Neuronal stem cell (in vitro differentiated cells): ENCODE results near the gene CHPF2.
A peak's percentile ranks its signal among the peaks of the same experiment; 100 is the strongest.

Experiments
- DNase-seq: peaks from one replicate; pipeline ENCODE4 v3.0.0-alpha.2; 2013; ENCODE audit warnings: low spot score
- H2AFZ ChIP-seq: one replicate; pipeline ENCODE4 v1.6.1; 2013; ENCODE audit warnings: mild to moderate bottlenecking, low read length, inconsistent platforms
- H2AK5ac ChIP-seq: 2 replicates; pipeline ENCODE4 v1.6.1; 2013; ENCODE audit warnings: low read depth, mild to moderate bottlenecking, inconsistent platforms, low read length, moderate library complexity, mixed read lengths
- H2BK120ac ChIP-seq: 2 replicates; pipeline ENCODE4 v1.6.1; 2013; ENCODE audit warnings: low read depth, mild to moderate bottlenecking, inconsistent platforms, low read length, moderate library complexity, mixed read lengths
- H2BK12ac ChIP-seq: one replicate; pipeline ENCODE4 v1.6.1; 2013; ENCODE audit warnings: low read length, inconsistent platforms
- H2BK15ac ChIP-seq: 2 replicates; pipeline ENCODE4 v1.6.1; 2013; ENCODE audit warnings: mild to moderate bottlenecking, low read length, inconsistent platforms, mixed read lengths
- H2BK5ac ChIP-seq: one replicate; pipeline ENCODE4 v1.6.1; 2013; ENCODE audit warnings: inconsistent platforms, mild to moderate bottlenecking, low read length, moderate library complexity
- H3K14ac ChIP-seq: one replicate; pipeline ENCODE4 v1.6.1; 2013; ENCODE audit warnings: low read length, inconsistent platforms
- H3K18ac ChIP-seq: 2 replicates; pipeline ENCODE4 v1.6.1; 2013; ENCODE audit warnings: low read length, inconsistent platforms
- H3K23ac ChIP-seq: 2 replicates; pipeline ENCODE4 v1.6.1; 2013; ENCODE audit warnings: low read depth, mild to moderate bottlenecking, mixed read lengths, low read length, inconsistent platforms; ENCODE audit not compliant: poor library complexity
- H3K27ac ChIP-seq: replicated peaks from 3 replicates; pipeline ENCODE4 v1.5.1; 2013; ENCODE audit warnings: low read length, inconsistent platforms
- H3K27me3 ChIP-seq, 3 experiments: 2 replicates each; pipeline ENCODE4 v1.6.1; 2013; ENCODE audit warnings: low read length in 3 of 3, mild to moderate bottlenecking in 2 of 3, inconsistent platforms in 1 of 3, low read depth in 1 of 3, mixed read lengths in 1 of 3, moderate library complexity in 1 of 3; ENCODE audit not compliant: control insufficient read depth in 3 of 3, insufficient read depth in 3 of 3
- H3K36me3 ChIP-seq, 2 donors: replicated peaks in 1 of 2; 2 replicates each; pipeline ENCODE4 v1.6.1; 2013; ENCODE audit warnings: low read length in 2 of 2; ENCODE audit not compliant: control insufficient read depth in 2 of 2, insufficient read depth in 2 of 2
- H3K4ac ChIP-seq: 2 replicates; pipeline ENCODE4 v1.6.1; 2013; ENCODE audit warnings: inconsistent platforms, mild to moderate bottlenecking, low read length, moderate library complexity
- H3K4me1 ChIP-seq, 2 donors: 1 replicate in 1 of 2; 2 replicates in 1 of 2; pipeline ENCODE4 v1.6.1; 2013; ENCODE audit warnings: low read length in 2 of 2, low read depth in 1 of 2; ENCODE audit not compliant: control insufficient read depth in 2 of 2, insufficient read depth in 1 of 2
- H3K4me2 ChIP-seq: one replicate; pipeline ENCODE4 v1.6.1; 2013; ENCODE audit warnings: mild to moderate bottlenecking, low read length, inconsistent platforms; ENCODE audit not compliant: insufficient read depth, poor library complexity, severe bottlenecking
- H3K4me3 ChIP-seq, 2 donors: 2 replicates each; pipeline ENCODE4 v1.5.1; 2013; ENCODE audit warnings: low read length in 2 of 2, mild to moderate bottlenecking in 2 of 2, inconsistent platforms in 1 of 2, moderate library complexity in 1 of 2
- H3K79me1 ChIP-seq: one replicate; pipeline ENCODE4 v1.6.1; 2013; ENCODE audit warnings: low read depth, mild to moderate bottlenecking, inconsistent platforms, low read length, moderate library complexity
- H3K9ac ChIP-seq: one replicate; pipeline ENCODE4 v1.6.1; 2013; ENCODE audit warnings: mild to moderate bottlenecking, low read depth, low read length, inconsistent platforms; ENCODE audit not compliant: poor library complexity
- H3K9me3 ChIP-seq, 2 donors: replicated peaks in 1 of 2; 2 replicates each; pipeline versions ENCODE3 to v1.6.1; 2013; ENCODE audit warnings: low read length in 2 of 2, mild to moderate bottlenecking in 2 of 2, inconsistent platforms in 1 of 2, low read depth in 1 of 2, mixed read lengths in 1 of 2, moderate library complexity in 1 of 2; ENCODE audit not compliant: control insufficient read depth in 2 of 2, insufficient read depth in 1 of 2
- H4K8ac ChIP-seq: one replicate; pipeline ENCODE4 v1.6.1; 2013; ENCODE audit warnings: low read depth, mild to moderate bottlenecking, inconsistent platforms, low read length, moderate library complexity
- H4K91ac ChIP-seq: one replicate; pipeline ENCODE4 v1.6.1; 2013; ENCODE audit warnings: low read length, low read depth, mild to moderate bottlenecking, inconsistent platforms; ENCODE audit not compliant: poor library complexity
- WGBS, 2 donors: extraction: QIAGEN DNeasy Blood & Tissue Kit; methylation state at CpG; one replicate each; pipeline ENCODE4 v1.1.7; 2013; ENCODE audit warnings: missing lambda C conversion rate in 2 of 2, mixed read lengths in 1 of 2; ENCODE audit not compliant: insufficient read length in 2 of 2, insufficient replicate concordance in 1 of 2; ENCODE audit errors: extremely low coverage in 2 of 2; 5-methylcytosine and 5-hydroxymethylcytosine counted together

The CHPF2 gene

DNA sequence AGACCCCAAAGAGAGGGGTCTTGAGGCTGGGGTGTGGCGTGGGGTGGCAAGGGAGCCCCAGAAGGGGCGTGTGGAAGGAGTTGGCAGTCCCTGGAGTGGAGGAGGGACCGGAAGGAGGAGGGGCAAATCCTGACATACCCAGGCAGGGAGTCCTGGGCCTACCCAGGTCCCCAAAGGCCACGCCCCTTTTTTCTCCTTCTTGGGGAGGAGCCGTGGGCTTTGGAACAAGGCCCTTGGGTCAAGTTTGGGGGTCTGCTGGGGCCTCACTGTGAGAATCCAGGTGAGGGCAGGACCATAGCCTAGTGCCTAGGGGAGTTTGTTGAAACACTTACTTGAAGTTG is 17.4 kb downstream of the CHPF2 start:
- Histone ChIP-seq H3K27me3 (peaks cover 0 to 29% (median 0%) of the 10 kb centered on the region in 3 experiments), H2AFZ (peak overlapping the region; percentile 93), H3K9ac (no peak overlapping the region), H3K4me1 (peaks cover 45 to 52% of the 10 kb centered on the region in 2 donors), H3K4ac (no peak overlapping the region), H3K36me3 (no peaks in the 10 kb centered on the region), H2BK15ac (no peak overlapping the region), H2BK12ac (no peak overlapping the region), H4K8ac (no peak overlapping the region), H3K79me1 (no peaks in the 10 kb centered on the region), H3K14ac (no peak overlapping the region), H3K18ac (no peak overlapping the region), H3K9me3 (no peaks in the 10 kb centered on the region), H4K91ac (no peak overlapping the region), H3K4me2 (no peak overlapping the region), H2BK5ac (no peak overlapping the region), H3K27ac (no peak overlapping the region), H2BK120ac (no peak overlapping the region), H3K23ac (no peak overlapping the region), H3K4me3 (peak overlapping the region in 1 of 2 donors; percentile 62), H2AK5ac (no peak overlapping the region)
- whole genome bisulfite sequencing, 2 donors = no CpG with 5 or more reads among the region's 5 CpGs
- peak; percentile 27 for DNase-seq

DNA sequence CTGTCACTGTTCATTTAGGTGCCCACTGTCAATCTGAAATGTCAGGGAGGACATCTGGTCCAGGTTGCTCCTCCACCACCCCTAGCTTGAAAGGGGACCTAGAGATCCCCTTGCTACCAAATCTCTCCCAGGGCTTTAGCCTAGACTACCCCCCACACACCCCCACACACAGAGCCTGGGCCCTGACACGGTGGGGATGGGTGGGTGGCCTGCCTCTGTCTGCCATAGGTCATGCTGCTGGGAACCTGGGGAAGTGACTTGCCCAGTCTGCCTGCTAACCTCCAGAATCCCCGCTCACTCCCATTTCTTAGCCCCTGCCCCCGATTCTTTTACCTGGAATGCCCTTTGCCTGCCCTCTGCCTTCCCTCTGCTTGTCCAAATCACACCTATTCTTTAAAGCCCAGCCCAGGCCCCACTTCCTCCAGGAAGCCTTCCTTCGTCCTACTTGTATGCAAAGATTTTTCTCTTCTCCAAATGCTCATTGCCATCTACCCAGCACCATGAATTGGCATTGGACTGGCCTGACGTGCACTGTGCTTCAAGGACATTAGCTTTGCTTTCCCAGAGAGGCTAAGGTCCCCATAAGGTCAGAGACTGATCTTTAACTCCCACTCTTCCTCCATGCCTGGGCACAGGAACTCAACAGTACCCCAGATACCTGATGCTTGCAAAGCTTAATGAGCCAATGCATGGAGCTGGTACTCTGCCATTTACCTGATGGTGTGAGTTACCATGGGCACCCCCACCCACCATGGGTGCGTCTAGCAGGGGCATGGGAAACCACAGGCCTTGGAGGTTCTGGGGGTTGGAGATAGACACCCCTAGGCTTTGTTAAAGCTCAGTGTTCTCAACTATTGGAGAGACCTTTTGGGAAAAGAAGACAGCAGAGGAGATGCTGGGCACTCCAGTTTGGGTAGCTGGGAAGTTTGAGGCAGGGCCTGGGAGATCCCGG is 18.2 kb downstream of the CHPF2 start:
- peak overlapping the region; percentile 11 for H2BK15ac ChIP-seq
- no peak overlapping the region for H4K91ac ChIP-seq
- peaks cover 0 to 23% (median 2%) of the 10 kb centered on the region in 3 experiments for H3K27me3 ChIP-seq
- H2AK5ac ChIP-seq = peak overlapping the region; percentile 64
- no peak overlapping the region for H4K8ac ChIP-seq
- H3K9ac ChIP-seq = no peak overlapping the region
- H3K4me1 ChIP-seq = peaks cover 40 to 52% of the 10 kb centered on the region in 2 donors
- no peak overlapping the region for H3K14ac ChIP-seq
- no peaks in the 10 kb centered on the region for H3K79me1 ChIP-seq
- H2BK120ac ChIP-seq = no peak overlapping the region
- H2BK12ac ChIP-seq = no peak overlapping the region
- WGBS, 2 donors = no CpG with 5 or more reads among the region's 7 CpGs
- no peak overlapping the region for H3K4me2 ChIP-seq
- no peak for DNase-seq
- H2AFZ ChIP-seq = peak overlapping the region; percentile 93
- peak overlapping the region; percentile 84 for H2BK5ac ChIP-seq
- no peak overlapping the region for H3K18ac ChIP-seq
- no peak overlapping the region for H3K27ac ChIP-seq
- no peak overlapping the region for H3K23ac ChIP-seq
- peak overlapping the region in 1 of 2 donors; percentile 87 for H3K4me3 ChIP-seq
- no peaks in the 10 kb centered on the region for H3K9me3 ChIP-seq
- H3K36me3 ChIP-seq = no peaks in the 10 kb centered on the region
- H3K4ac ChIP-seq = no peak overlapping the region

GRCh38 chr7:151251328-151251688 is 19.0 kb downstream of the CHPF2 start:
- no peaks in the 10 kb centered on the region for H3K9me3 ChIP-seq
- peak overlapping the region; percentile 11 for H2BK15ac ChIP-seq
- H3K79me1 ChIP-seq = peaks cover 1% of the 10 kb centered on the region
- peak overlapping the region; percentile 81 to 87 for H3K4me3 ChIP-seq
- H4K91ac ChIP-seq = no peak overlapping the region
- H3K27ac ChIP-seq = no peak overlapping the region
- peak overlapping the region; percentile 82 for H3K23ac ChIP-seq
- H3K4ac ChIP-seq = no peak overlapping the region
- peak overlapping the region; percentile 75 for H2BK12ac ChIP-seq
- H2AFZ ChIP-seq = peak overlapping the region; percentile 88
- no peaks in the 10 kb centered on the region for H3K36me3 ChIP-seq
- H3K9ac ChIP-seq = peak overlapping the region; percentile 88
- H4K8ac ChIP-seq = no peak overlapping the region
- no CpG with 5 or more reads among the region's 19 CpGs for WGBS, 2 donors
- H3K4me2 ChIP-seq = peak overlapping the region; percentile 91
- H3K14ac ChIP-seq = no peak overlapping the region
- H2AK5ac ChIP-seq = peak overlapping the region; percentile 64
- peak overlapping the region; percentile 86 for H3K18ac ChIP-seq
- H2BK120ac ChIP-seq = peak overlapping the region; percentile 50
- H2BK5ac ChIP-seq = peak overlapping the region; percentile 84
- H3K4me1 ChIP-seq = peaks cover 33 to 46% of the 10 kb centered on the region in 2 donors
- H3K27me3 ChIP-seq = peaks cover 0 to 16% (median 6%) of the 10 kb centered on the region in 3 experiments
- DNase-seq = peak; percentile 23
